GM23248 (cell line): ENCODE results near the gene CHRM4.

Source experiments
- EZH2 ChIP-seq: fragments of 200-600 bp; sonication (generic); IDR thresholded peaks from 2 replicates; pipeline ENCODE4 v1.6.1; 2018; ENCODE audit warnings: antibody characterized with exemption, mild to moderate bottlenecking; ENCODE audit not compliant: insufficient read depth, poor library complexity, severe bottlenecking
- EZH2phosphoT487 ChIP-seq: fragments of 200-600 bp; sonication (generic); IDR thresholded peaks from 2 replicates; pipeline ENCODE4 v1.6.1; 2018; ENCODE audit warnings: antibody characterized with exemption, moderate library complexity, mild to moderate bottlenecking, low read depth; ENCODE audit not compliant: insufficient read depth

- TF ChIP-seq EZH2 (no peak), EZH2phosphoT487 (no peak)
Measured at GRCh38 chr11:46391578-46392420, at the start of gene CHRM4.
